Measurements from ENCODE around the gene KCNMB4. TPM values are rescaled to one million over a fixed set of nuclear protein-coding genes. Genes with fewer than 3 reads are reported as not detected.
"Not testable (repeated sequence)": the region's sequence is repeated elsewhere in the genome, so short reads cannot be mapped to it uniquely, and the experiment has no call there.

KCNMB4 gene
- total RNA-seq, 4 donors from 2014 or later: 1.1 to 10.9 (median 1.4) TPM

GRCh38 chr12:70383886-70384285 is 17.8 kb downstream of the KCNMB4 start:
- Histone ChIP-seq H3K27me3 (no peaks in the 10 kb centered on the region), H3K36me3 (no peaks in the 10 kb centered on the region), H3K27ac (no peak overlapping the region), H3K9me3 (no peaks in the 10 kb centered on the region), H3K4me1 (no peaks in the 10 kb centered on the region), H3K4me3 (no peak overlapping the region)
- intact Hi-C loops (cut with DNase I; ENCODE audit: low total_unique reads): no loop called here
- in situ Hi-C loops (cut with MboI; ENCODE audit: low pct_ligation_motif_present in 1 of 4, low pct_unique_long_range_greater_than_20kb in 1 of 4, low sequenced_read_pairs in 3 of 4): no loop called here
- no peak for DNase-seq
- 86 to 89% methylated on average over 2 to 3 of the region's 3 CpGs for WGBS, 2 donors (ENCODE audit: low coverage in 1 of 2)
- TF ChIP-seq POLR2A (IDR thresholded peaks at IDR 0.05) (no peak), POLR2AphosphoS5 (IDR thresholded peaks at IDR 0.05) (no peak), EP300 (IDR thresholded peaks at IDR 0.05; ENCODE audit: low read depth) (no peak), CTCF (IDR thresholded peaks at IDR 0.05) (no peak)

- H3K27ac ChIP-seq: no peak overlapping the region
- no peaks in the 10 kb centered on the region for H3K4me1 ChIP-seq
- TF ChIP-seq CTCF (IDR thresholded peaks at IDR 0.05) (no peak), POLR2AphosphoS5 (IDR thresholded peaks at IDR 0.05) (no peak), POLR2A (IDR thresholded peaks at IDR 0.05) (no peak), EP300 (IDR thresholded peaks at IDR 0.05; ENCODE audit: low read depth) (no peak)
- H3K27me3 ChIP-seq: no peaks in the 10 kb centered on the region
- DNase-seq: no peak
- H3K4me3 ChIP-seq: no peak overlapping the region
- no peaks in the 10 kb centered on the region for H3K36me3 ChIP-seq
- in situ Hi-C loops (cut with MboI; ENCODE audit: low pct_ligation_motif_present in 1 of 4, low pct_unique_long_range_greater_than_20kb in 1 of 4, low sequenced_read_pairs in 3 of 4): no loop called here
- intact Hi-C loops (cut with DNase I; ENCODE audit: low total_unique reads): no loop called here
- H3K9me3 ChIP-seq: peaks cover 0 to 9% of the 10 kb centered on the region in 2 donors
- 77 to 83% methylated on average over 1 of the region's 1 CpG for WGBS, 2 donors (ENCODE audit: low coverage in 1 of 2)
Measured at GRCh38 chr12:70386771-70387170, 20.7 kb downstream of the KCNMB4 start.

- WGBS, 2 donors (ENCODE audit: low coverage in 1 of 2): 75 to 87% methylated on average over 2 of the region's 2 CpGs
- intact Hi-C loops (cut with DNase I; ENCODE audit: low total_unique reads): no loop called here
- no peak overlapping the region for H3K4me3 ChIP-seq
- in situ Hi-C loops (cut with MboI; ENCODE audit: low pct_ligation_motif_present in 1 of 4, low pct_unique_long_range_greater_than_20kb in 1 of 4, low sequenced_read_pairs in 3 of 4): no loop called here
- no peaks in the 10 kb centered on the region for H3K4me1 ChIP-seq
- no peaks in the 10 kb centered on the region for H3K27me3 ChIP-seq
- DNase-seq: no peak
- TF ChIP-seq POLR2A (IDR thresholded peaks at IDR 0.05) (no peak), CTCF (IDR thresholded peaks at IDR 0.05) (no peak), POLR2AphosphoS5 (IDR thresholded peaks at IDR 0.05) (no peak), EP300 (IDR thresholded peaks at IDR 0.05; ENCODE audit: low read depth) (no peak)
- H3K27ac ChIP-seq: no peak overlapping the region
- H3K36me3 ChIP-seq: no peaks in the 10 kb centered on the region
- peaks cover 0 to 9% of the 10 kb centered on the region in 2 donors for H3K9me3 ChIP-seq
Measured at GRCh38 chr12:70389678-70390077, 23.6 kb downstream of the KCNMB4 start.

GRCh38 chr12:70392631-70393030 is 26.5 kb downstream of the KCNMB4 start:
- intact Hi-C loops (cut with DNase I; ENCODE audit: low total_unique reads); H3K4me1 ChIP-seq; H3K4me3 ChIP-seq; in situ Hi-C loops (cut with MboI; ENCODE audit: low pct_ligation_motif_present in 1 of 4, low pct_unique_long_range_greater_than_20kb in 1 of 4, low sequenced_read_pairs in 3 of 4); H3K9me3 ChIP-seq; H3K27me3 ChIP-seq; DNase-seq; H3K27ac ChIP-seq; H3K36me3 ChIP-seq: not testable (repeated sequence)
- 36 to 48% methylated on average over 1 of the region's 1 CpG for WGBS, 2 donors (ENCODE audit: low coverage in 1 of 2)

- WGBS, 2 donors (ENCODE audit: low coverage in 1 of 2): 61 to 67% methylated on average over 2 of the region's 2 CpGs
- H3K27ac ChIP-seq: no peak overlapping the region
- no peak overlapping the region for H3K4me3 ChIP-seq
- no peaks in the 10 kb centered on the region for H3K4me1 ChIP-seq
- H3K27me3 ChIP-seq: no peaks in the 10 kb centered on the region
- H3K9me3 ChIP-seq: peaks cover 0 to 9% of the 10 kb centered on the region in 2 donors
- no peak for TF ChIP-seq POLR2AphosphoS5 (IDR thresholded peaks at IDR 0.05)
- no peak for TF ChIP-seq EP300 (IDR thresholded peaks at IDR 0.05; ENCODE audit: low read depth)
- TF ChIP-seq CTCF (IDR thresholded peaks at IDR 0.05): no peak
- TF ChIP-seq POLR2A (IDR thresholded peaks at IDR 0.05): no peak
- H3K36me3 ChIP-seq: no peaks in the 10 kb centered on the region
- intact Hi-C loops (cut with DNase I; ENCODE audit: low total_unique reads) (no loop called here), in situ Hi-C loops (cut with MboI; ENCODE audit: low pct_ligation_motif_present in 1 of 4, low pct_unique_long_range_greater_than_20kb in 1 of 4, low sequenced_read_pairs in 3 of 4) (no loop called here)
- DNase-seq: no peak
Measured at GRCh38 chr12:70393787-70394499, 27.9 kb downstream of the KCNMB4 start.

All from transverse colon (tissue), 4 donors.